G401.6 (cell line): Measurements from ENCODE around the gene TNFAIP8L1.

Experiments
- FAIRE-seq: peaks from 2 replicates; lab custom pipeline; 2012; peaks lifted over from hg19 to GRCh38; lab: Jason Lieb, UNC

The TNFAIP8L1 gene

GRCh38 chr19:4650159-4650558 is 10.8 kb downstream of the TNFAIP8L1 start:
- FAIRE-seq: no peak

GRCh38 chr19:4652075-4652474 is 12.8 kb downstream of the TNFAIP8L1 start:
- no peak for FAIRE-seq

- no peak for FAIRE-seq
Measured at GRCh38 chr19:4653793-4654436, 14.6 kb downstream of the TNFAIP8L1 start.

- FAIRE-seq: no peak
Measured at GRCh38 chr19:4654437-4655361, 15.4 kb downstream of the TNFAIP8L1 start.

- no peak for FAIRE-seq
Measured at GRCh38 chr19:4656102-4656501, 16.8 kb downstream of the TNFAIP8L1 start.

- no peak for FAIRE-seq
Measured at GRCh38 chr19:4657262-4657661, 17.9 kb downstream of the TNFAIP8L1 start.

GRCh38 chr19:4657835-4658234 is 18.5 kb downstream of the TNFAIP8L1 start:
- FAIRE-seq: no peak

GRCh38 chr19:4660181-4660791 is 21.0 kb downstream of the TNFAIP8L1 start:
- no peak for FAIRE-seq

GRCh38 chr19:4660993-4661392 is 21.7 kb downstream of the TNFAIP8L1 start:
- FAIRE-seq: no peak

GRCh38 chr19:4662020-4662695 is 22.8 kb downstream of the TNFAIP8L1 start:
- no peak for FAIRE-seq

- no peak for FAIRE-seq
Measured at GRCh38 chr19:4662812-4663211, 23.5 kb downstream of the TNFAIP8L1 start.

- FAIRE-seq: no peak
Measured at GRCh38 chr19:4664642-4665041, 25.3 kb downstream of the TNFAIP8L1 start.

- FAIRE-seq: peak; percentile 45
Measured at GRCh38 chr19:4669723-4670480, 30.6 kb downstream of the TNFAIP8L1 start, which contains the start of gene MYDGF. TSS of gene MYDGF (minus strand) at chr19:4670342. CDS start at chr19:4670334, 8 bp downstream.

GRCh38 chr19:4671185-4671851 is 32.0 kb downstream of the TNFAIP8L1 start:
- no peak for FAIRE-seq

GRCh38 chr19:4673216-4673615 is 33.9 kb downstream of the TNFAIP8L1 start:
- FAIRE-seq: no peak

- FAIRE-seq: no peak
Measured at GRCh38 chr19:4673726-4674125, 34.4 kb downstream of the TNFAIP8L1 start.

- no peak for FAIRE-seq
Measured at GRCh38 chr19:4675346-4675745, 36.0 kb downstream of the TNFAIP8L1 start.

- FAIRE-seq: peak; percentile 91
Measured at GRCh38 chr19:4676955-4677731, 37.8 kb downstream of the TNFAIP8L1 start.

GRCh38 chr19:4678881-4679790 is 39.8 kb downstream of the TNFAIP8L1 start:
- peak; percentile 87 for FAIRE-seq
